Lung (tissue), 12 donors: ENCODE results near the gene CYP20A1. TPM values are rescaled to one million over a fixed set of nuclear protein-coding genes. Genes with fewer than 3 reads are reported as not detected.
A peak's percentile ranks its signal among the peaks of the same experiment; 100 is the strongest.

Source experiments
- ATAC-seq: fragments of 200-7000 bp; cut with Tn5 transposase; one replicate; pipeline ENCODE4 v1.9.1; 2020; ENCODE audit warnings: moderate number of reproducible peaks; ENCODE audit not compliant: insufficient read depth, low FRiP score
- DNase-seq, 3 donors: peaks; one replicate each; pipeline ENCODE4 v3.0.0-alpha.2; 2013 to 2017
- H3K27ac ChIP-seq, 2 donors: one replicate each; pipeline ENCODE4 v1.5.1; 2013; ENCODE audit warnings: mild to moderate bottlenecking in 2 of 2, moderate library complexity in 2 of 2, control low read depth in 1 of 2, inconsistent platforms in 1 of 2, low read depth in 1 of 2, low read length in 1 of 2
- H3K27me3 ChIP-seq, 3 donors: one replicate each; pipeline ENCODE4 v1.5.1; 2013; ENCODE audit warnings: low read length in 2 of 3; ENCODE audit not compliant: control insufficient read depth in 3 of 3, insufficient read depth in 3 of 3
- H3K36me3 ChIP-seq, 4 donors: one replicate each; pipeline ENCODE4 v1.5.1; 2013; ENCODE audit warnings: low read length in 4 of 4, mild to moderate bottlenecking in 1 of 4, moderate library complexity in 1 of 4; ENCODE audit not compliant: control insufficient read depth in 4 of 4, insufficient read depth in 4 of 4
- H3K4me1 ChIP-seq, 5 donors: one replicate each; pipeline ENCODE4 v1.5.1; 2013; ENCODE audit warnings: low read length in 5 of 5, mild to moderate bottlenecking in 2 of 5, moderate library complexity in 1 of 5; ENCODE audit not compliant: control insufficient read depth in 5 of 5, insufficient read depth in 5 of 5
- H3K4me3 ChIP-seq: one replicate; pipeline ENCODE4 v1.5.1; 2013; ENCODE audit warnings: mild to moderate bottlenecking, control low read depth, moderate library complexity
- H3K9ac ChIP-seq, 2 donors: one replicate each; pipeline ENCODE4 v1.5.1; 2013; ENCODE audit warnings: low read length in 2 of 2, control low read depth in 1 of 2; ENCODE audit not compliant: insufficient read depth in 1 of 2
- H3K9me3 ChIP-seq, 4 donors: one replicate each; pipeline ENCODE4 v1.5.1; 2013; ENCODE audit warnings: low read length in 3 of 4, mild to moderate bottlenecking in 1 of 4, moderate library complexity in 1 of 4; ENCODE audit not compliant: control insufficient read depth in 4 of 4, insufficient read depth in 3 of 4
- WGBS, 2 donors: extraction: QIAGEN DNeasy Blood & Tissue Kit; methylation state at CpG; one replicate each; pipeline ENCODE4 v1.1.7; 2013; 5-methylcytosine and 5-hydroxymethylcytosine counted together
- polyA plus RNA-seq, 2 donors: library from polyadenylated mRNA; stranded (reverse); fragments of 200-250 nt; gene quantifications; one replicate each; pipeline ENCODE4 v1.2.1, GENCODE V29; 2013
- total RNA-seq, 2 donors: library from RNA; depleted of rRNA in 1 of 2; stranded (reverse); fragments of >200 nt in 1 of 2; gene quantifications; one replicate each; pipeline ENCODE4 v1.2.1, GENCODE V29; 2014 to 2021
- TF ChIP-seq, protein P1 (sequence below): IDR thresholded peaks from 2 replicates; pipeline ENCODE4 v1.5.1; 2012; ENCODE audit warnings: mild to moderate bottlenecking; ENCODE audit errors: control extremely low read depth, extremely low read depth
- donor health status: control.
- donor health status: control.
- donor health status: Bipolar disorder and iron deficiency.
- donor health status: healthy.
- donor health status: DM: yes; HTN: yes; CAD: no.

CYP20A1 gene
- total and polyA plus RNA-seq, 4 donors: 10.9 to 31.5 (median 21.0) TPM

DNA sequence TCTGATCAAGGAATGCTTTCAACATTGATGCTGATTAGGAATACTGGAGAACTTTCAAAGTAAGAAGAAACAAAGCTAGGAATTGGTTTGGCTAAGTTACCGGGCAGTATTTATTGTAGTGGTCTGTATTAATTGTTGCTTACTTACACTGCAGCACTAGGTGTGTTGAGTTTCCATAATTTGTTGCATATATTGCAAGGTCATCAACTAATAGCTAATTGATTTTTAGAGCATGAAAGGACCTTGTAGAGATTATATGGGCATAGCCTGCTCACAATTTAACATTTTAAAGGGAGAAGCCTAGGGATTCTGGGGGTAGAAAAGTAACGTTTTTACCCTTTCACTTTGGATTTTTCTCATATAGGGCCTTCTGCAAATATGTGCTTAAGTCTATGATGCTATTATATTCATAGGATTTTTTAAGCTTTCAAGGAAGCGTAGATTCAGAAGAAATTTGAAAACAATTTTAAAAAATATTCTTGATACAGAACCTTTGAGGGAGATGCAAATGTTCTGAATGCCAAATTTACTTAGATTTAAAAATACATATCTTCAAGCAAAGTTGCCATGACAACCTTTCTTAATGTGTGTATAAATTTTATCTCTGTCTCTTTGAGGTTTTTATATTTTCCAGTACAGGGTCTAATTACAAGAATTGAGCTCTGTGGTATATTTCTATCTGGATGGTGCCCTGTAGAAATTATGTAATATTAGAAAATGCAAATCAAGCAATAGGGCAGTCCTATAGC lies 72.0 kb downstream of the CYP20A1 start:
- ATAC-seq: no peak
- 95% methylated on average over 3 of the region's 3 CpGs for WGBS, 2 donors

DNA sequence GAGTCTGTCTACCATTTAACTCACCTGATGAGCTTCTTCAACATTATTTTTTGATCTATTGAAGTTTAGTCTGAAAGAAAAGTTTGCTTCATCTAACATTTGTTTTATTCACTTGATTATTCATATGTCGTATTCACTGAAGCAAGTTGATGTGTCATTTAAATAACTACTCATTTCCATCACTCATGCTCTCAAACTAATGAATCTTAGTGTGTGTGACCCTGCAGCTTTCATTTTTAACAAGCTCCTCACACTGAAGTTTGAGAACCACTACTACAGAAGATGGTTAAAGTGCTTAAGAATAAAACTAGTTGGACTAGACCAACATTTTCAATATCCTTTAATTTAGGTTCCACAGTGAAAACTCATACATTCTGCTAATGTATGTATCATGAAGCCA lies 87.5 kb downstream of the CYP20A1 start:
- H3K9me3 ChIP-seq: no peaks in the 10 kb centered on the region
- no peaks in the 10 kb centered on the region for H3K27me3 ChIP-seq
- TF ChIP-seq, protein P1, sequence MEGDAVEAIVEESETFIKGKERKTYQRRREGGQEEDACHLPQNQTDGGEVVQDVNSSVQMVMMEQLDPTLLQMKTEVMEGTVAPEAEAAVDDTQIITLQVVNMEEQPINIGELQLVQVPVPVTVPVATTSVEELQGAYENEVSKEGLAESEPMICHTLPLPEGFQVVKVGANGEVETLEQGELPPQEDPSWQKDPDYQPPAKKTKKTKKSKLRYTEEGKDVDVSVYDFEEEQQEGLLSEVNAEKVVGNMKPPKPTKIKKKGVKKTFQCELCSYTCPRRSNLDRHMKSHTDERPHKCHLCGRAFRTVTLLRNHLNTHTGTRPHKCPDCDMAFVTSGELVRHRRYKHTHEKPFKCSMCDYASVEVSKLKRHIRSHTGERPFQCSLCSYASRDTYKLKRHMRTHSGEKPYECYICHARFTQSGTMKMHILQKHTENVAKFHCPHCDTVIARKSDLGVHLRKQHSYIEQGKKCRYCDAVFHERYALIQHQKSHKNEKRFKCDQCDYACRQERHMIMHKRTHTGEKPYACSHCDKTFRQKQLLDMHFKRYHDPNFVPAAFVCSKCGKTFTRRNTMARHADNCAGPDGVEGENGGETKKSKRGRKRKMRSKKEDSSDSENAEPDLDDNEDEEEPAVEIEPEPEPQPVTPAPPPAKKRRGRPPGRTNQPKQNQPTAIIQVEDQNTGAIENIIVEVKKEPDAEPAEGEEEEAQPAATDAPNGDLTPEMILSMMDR: no peak
- DNase-seq: no peak
- ATAC-seq: no peak
- H3K4me1 ChIP-seq: peaks cover 0 to 20% (median 3%) of the 10 kb centered on the region in 5 donors
- 92 to 97% methylated on average over 1 of the region's 1 CpG for WGBS, 2 donors
- no peak overlapping the region for H3K4me3 ChIP-seq
- H3K9ac ChIP-seq: no peak overlapping the region
- H3K36me3 ChIP-seq: no peaks in the 10 kb centered on the region
- no peak overlapping the region for H3K27ac ChIP-seq

More for the DNA sequence above, 72.0 kb downstream of the CYP20A1 start:
- DNase-seq: no peak
- Histone ChIP-seq H3K9ac (no peak overlapping the region), H3K4me3 (no peak overlapping the region), H3K27me3 (no peaks in the 10 kb centered on the region), H3K9me3 (no peaks in the 10 kb centered on the region), H3K4me1 (no peaks in the 10 kb centered on the region), H3K36me3 (peaks cover 0 to 5% (median 2%) of the 10 kb centered on the region in 4 donors), H3K27ac (no peak overlapping the region)
- TF ChIP-seq, protein P1: no peak

GRCh38 chr2:203327582-203327900 lies 88.7 kb downstream of the CYP20A1 start:
- ATAC-seq: no peak
- TF ChIP-seq, protein P1: no peak
- peak overlapping the region; percentile 86 to 95 for H3K27ac ChIP-seq
- peak overlapping the region; percentile 96 to 99 for H3K9ac ChIP-seq
- WGBS, 2 donors: 10 to 15% methylated on average over 7 of the region's 7 CpGs
- DNase-seq: no peak
- peak overlapping the region; percentile 64 for H3K4me3 ChIP-seq
- no peaks in the 10 kb centered on the region for H3K27me3 ChIP-seq
- H3K4me1 ChIP-seq: peaks cover 0 to 20% (median 3%) of the 10 kb centered on the region in 5 donors
- H3K9me3 ChIP-seq: no peaks in the 10 kb centered on the region
- no peaks in the 10 kb centered on the region for H3K36me3 ChIP-seq
